GM12873 (cell line): ENCODE data around the gene CTSK.

ENCODE experiments used
- CTCF ChIP-seq: IDR thresholded peaks from 2 replicates; pipeline ENCODE4 v1.5.1; 2012; ENCODE audit warnings: low read depth, mild to moderate bottlenecking, moderate library complexity, low read length, control low read depth; ENCODE audit not compliant: insufficient read depth; ENCODE audit errors: missing control alignments

The CTSK gene

GRCh38 chr1:150809651-150810050 is 1.6 kb upstream of the CTSK start:
- no peak for TF ChIP-seq CTCF

- TF ChIP-seq CTCF, result no peak
Observed at GRCh38 chr1:150808846-150809245, 786 bp upstream of the CTSK start.

- no peak for TF ChIP-seq CTCF
Observed at GRCh38 chr1:150807249-150808023, 624 bp downstream of the CTSK start.

- TF ChIP-seq CTCF, result no peak
Observed at GRCh38 chr1:150805899-150806298, 2.2 kb downstream of the CTSK start.

GRCh38 chr1:150804671-150805070 is 3.4 kb downstream of the CTSK start:
- no peak for TF ChIP-seq CTCF

GRCh38 chr1:150799089-150799488 is 9.0 kb downstream of the CTSK start:
- TF ChIP-seq CTCF, result no peak

- TF ChIP-seq CTCF, result no peak
Observed at GRCh38 chr1:150798525-150798924, 9.5 kb downstream of the CTSK start.
